HG02759 (cell line): ENCODE measurements around the gene TLX1.
"Not testable (repeated sequence)": the region's sequence is repeated elsewhere in the genome, so short reads cannot be mapped to it uniquely, and the experiment has no call there.

Source experiments
- ATAC-seq: cut with Tn5 transposase; IDR thresholded peaks from one replicate; pipeline ENCODE4 v1.9.1; 2021; ENCODE audit warnings: mild to moderate bottlenecking, moderate library complexity; ENCODE audit not compliant: unreplicated experiment

The TLX1 gene

DNA sequence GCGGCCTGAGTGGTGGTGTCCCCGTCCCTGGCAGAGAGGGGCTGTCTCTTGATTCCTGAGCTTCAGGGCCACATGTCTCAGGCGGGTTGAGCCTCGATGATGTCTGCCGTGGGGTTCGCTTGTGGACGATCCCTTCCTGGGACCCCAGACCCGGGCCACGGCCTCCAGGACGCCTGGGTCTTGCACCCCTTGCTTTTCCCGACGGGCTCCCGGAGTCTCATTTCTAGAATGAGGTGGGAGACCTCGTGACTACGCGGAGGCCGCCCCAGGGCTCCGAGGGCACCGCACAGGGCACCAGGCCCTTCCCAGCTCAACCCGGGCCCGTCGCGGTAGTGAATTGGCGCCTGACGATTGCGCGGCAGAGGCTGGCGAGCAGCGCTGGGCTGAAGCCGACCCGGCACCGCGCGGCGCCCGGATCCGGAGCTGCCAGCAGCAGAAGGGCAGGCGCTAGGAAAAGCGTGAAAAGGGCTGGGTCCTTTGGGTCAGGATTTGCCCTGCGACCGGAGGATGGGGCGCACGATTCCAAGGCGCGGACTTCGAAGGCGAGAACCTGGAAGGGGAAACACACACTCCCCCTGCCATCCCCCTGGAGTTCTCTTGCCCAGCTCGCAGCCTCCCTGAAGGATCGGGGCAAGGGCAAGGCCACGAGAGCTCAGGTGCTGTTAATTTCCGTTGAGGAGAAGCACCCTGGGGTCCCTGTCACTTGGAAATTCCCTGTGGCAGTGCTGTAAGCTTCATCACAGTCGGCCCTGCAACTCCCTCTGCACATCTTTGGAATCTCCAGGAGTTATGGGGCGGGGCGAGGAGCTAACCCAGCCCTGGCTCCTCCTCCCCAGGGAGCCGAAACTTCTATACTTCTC, 15.5 kb downstream of the TLX1 start:
- no peak for ATAC-seq

DNA sequence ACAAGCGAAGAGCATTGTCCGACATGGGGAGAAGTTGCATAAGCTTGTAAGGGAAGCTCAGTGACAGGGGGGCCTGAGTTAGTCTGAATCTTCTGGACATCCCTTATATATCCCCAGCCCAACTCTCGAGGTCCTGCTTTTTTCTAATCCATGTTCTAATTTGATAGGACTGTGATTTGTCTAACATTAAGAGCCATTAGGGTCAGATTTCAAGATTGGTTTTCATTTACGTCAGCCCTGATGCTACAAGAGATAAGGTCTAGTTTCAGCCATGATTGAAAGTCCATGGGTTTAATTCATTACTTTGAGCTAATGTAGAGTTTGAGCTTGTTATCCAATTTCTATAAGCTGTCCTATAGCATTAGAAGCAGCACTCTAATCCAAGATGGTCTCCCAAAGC, 20.3 kb downstream of the TLX1 start:
- ATAC-seq, result no peak

DNA sequence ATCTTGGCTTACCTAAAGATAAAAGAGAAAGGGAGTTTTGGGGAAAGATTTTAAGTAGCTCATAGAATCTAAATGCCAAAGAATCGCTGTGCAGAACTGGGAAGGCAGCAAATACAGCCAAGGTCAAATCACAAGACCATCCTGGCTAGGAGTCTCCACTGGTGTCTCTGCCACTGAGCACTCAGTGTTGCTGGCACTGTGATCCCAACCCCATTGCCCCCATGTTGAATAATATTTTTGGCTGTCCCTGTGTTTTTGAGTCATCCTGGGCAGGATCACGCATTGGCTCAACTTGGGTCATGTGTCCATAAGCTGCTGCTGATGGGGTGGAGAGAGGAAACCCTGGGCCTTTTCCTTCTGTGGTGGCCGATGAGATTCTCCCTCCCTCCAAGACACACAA, 21.2 kb downstream of the TLX1 start:
- no peak for ATAC-seq

DNA sequence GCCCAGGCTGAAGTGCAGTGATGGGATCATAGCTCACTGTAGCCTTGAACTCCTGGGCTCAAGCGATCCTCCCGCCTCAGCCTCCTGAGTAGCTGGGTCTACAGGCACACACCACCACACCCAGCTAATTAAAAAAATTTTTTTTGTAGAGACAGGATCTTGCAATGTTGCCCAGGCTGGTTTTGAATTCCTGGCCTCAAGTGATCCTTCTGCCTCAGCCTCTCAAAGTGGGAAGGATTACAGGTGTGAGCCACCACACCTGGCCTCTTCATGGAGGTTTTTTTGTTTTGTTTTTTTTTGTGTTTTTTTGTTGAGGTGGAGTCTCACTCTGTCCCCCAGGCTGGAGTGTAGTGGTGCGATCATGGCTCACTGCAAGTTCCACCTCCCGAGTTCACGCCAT, 23.4 kb downstream of the TLX1 start:
- not testable (repeated sequence) for ATAC-seq

DNA sequence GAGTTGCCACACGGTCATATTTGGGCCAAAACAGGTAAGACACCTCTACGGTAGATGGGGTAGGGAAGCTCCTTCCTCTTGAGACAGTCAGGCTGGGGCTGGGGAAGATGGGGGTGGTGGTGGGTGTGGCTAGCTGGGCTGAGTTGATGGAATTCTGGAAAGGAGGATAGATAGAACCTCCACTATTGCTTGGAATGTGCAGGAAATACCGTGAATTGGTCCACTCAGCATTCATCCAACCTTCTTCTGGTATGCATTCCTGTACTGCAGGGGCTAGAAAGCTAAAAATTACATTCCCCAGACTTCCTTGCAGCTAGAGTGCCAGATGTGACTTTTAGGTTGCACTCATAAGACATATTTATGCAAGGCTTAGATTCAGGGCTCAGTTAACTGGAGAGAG, 24.8 kb downstream of the TLX1 start:
- no peak for ATAC-seq

DNA sequence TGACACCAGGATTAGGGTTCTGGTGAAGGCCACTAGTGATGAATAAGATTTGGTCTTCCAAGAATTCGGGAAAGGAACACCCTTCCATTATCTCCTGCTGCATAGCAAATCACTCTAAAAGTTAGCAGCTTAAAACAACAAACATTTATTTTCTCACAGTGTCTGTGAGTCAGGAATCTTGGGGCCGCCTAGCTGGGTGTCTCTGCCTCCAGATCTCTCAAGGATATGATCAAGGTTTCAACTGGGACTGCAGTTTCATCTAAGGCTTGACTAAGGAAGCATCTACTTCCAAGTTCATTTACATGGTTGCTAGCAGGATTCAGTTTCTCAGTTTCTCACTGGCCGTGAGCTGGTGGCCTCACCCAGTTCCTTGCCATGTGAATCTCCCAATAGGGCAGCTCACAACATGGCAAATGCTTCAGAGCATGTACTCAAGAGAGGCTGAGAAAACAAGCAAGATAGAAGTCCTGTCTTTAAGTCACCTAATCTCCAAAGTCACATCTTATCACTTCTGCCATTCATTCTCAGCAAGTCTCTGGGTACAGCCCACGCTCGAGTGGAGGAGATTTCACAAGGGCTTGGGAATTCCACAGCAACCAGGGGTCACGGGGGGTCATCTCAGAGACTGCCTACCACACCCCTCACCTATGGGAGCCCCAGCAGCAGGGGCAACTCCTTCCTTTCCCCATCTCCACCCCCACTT, 26.8 kb downstream of the TLX1 start:
- no peak for ATAC-seq

DNA sequence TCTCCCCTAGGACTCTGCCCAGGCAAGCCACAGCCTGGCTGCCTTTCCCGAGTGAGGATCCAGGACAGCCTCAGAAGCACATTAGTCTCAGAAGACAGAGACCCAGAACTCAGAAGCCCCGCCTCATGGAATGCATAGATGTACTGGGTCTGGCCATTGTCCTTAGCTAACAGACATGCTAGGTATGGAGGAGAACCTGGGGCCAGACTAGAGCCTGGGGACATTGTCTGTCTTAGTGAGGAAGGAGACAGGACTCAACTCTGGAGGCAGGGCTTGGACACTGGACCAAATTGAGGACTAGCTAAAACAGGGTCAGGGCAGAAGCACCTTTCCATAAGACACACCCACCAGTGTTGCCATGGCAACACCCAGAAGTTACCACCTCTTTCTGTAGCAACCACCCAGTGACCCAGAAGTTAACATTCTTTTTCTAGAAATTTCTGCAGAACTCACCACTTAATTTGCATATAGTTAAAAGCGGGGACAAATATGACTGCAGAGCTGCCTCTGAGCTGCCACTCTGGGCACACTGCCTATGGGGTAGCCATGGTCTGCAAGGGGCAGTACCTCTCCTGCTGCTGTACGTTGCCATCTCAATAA, 27.5 kb downstream of the TLX1 start:
- ATAC-seq, result no peak

DNA sequence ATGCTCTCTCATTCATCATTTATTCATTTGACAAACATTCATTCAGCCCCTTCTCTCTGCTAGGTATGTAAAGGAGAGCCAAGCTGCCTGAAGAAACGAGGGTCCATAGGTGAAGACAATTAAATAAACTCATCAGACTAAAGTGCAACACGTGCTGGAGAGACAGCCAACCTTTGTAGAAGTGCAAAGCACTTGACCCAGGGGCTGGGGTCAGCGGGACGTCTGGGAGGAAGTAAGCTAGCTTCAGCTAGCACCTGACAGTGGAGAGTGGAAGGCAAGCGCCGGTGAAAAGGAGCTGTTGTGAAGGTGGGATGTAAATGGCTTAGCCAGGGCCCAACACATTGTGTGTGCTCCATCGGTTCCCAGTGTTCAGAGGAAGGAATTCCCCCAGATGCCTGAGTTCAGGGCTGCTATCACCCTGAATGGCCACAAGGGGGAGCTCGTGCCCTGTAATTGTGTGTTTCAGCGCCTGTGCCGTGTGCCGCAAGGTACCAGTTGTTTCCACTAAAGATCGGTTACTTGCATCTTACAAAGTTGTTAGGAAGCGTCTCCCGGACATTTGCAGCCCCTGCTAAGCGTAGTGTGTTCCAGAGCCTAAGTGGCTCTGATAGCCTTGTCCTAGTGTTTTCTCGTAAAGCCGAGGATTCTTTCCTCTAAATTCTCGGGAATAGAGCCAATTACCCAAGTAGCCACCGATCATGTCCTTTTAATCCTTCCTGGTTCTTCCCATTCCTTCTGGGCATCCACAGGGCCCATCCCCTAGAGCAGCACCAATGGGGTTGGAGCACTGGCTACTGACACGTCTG, 30.6 kb downstream of the TLX1 start:
- ATAC-seq, result no peak

DNA sequence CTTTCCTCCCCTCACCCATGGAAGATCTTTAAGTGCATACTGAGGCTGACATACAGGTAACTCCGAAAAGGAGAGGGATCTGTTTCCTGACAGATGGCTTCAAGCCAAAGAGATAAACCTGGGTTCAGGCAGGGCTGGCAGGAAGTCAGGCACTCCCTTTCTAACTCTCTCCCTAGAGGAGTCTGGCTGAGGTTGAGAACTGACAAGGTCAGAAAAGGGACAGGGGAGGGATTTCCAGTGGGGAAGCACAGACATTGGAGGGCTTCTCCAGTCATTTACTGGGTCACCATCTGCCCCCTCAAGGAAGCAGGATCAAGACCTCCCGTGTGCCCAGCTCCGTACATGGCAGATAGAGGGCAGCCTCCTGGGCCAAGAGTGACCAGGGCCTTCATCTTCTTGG, 31.6 kb downstream of the TLX1 start:
- no peak for ATAC-seq

DNA sequence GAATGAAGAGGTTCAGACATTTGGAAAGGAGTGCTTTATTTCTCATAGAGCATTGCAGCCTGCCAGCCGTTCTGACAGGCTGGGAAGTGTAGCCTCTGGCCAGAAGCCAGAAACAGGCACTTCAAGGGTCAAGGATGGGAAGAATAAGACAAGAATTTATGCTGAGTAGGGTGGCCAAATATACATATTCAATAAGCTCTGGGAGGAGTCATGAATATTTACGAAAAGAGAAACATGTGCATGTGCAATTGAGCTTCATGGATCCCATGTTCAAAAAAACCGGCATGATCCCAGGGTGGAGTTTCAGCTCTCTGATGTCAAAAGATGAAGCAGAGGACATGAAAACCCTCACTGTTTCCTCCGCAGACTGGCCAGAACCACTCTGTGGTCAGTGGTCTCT, 32.9 kb downstream of the TLX1 start:
- ATAC-seq, result no peak

DNA sequence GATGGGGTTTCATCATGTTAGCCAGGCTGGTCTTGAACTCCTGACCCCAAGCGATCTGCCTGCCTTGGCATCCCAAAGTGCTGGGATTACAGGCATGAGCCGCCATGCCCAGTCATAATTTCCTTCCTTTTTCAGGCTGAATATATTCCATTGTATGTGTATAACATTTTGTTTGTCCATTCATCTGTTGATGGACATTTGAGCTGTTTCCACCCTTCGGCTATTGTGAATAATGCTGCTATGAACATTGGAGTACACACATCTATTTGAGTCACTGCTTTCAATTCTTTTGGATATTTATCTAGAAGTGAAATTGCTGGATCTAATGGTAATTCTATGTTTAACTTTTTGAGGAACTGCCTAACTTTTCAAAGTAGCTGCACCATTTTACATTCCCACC, 34.6 kb downstream of the TLX1 start:
- ATAC-seq, result no peak

DNA sequence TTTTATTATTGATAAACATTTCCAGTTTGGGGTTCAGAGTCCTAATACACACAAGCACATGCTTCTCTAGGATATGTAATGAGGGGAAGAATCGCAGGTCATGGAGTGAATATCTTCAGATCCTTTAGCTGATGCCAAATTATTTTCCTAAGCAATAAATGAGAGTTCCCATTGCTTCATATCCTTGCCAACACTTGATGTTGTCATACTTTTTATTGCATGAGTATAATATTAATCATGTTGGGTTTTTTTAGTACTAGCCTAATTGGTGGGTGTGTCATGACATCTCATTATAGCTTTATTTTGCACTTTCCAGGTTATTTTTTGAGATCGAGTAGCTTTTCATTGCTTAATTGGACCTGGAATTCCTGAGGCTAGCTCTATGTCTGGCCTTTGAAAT, 35.3 kb downstream of the TLX1 start:
- no peak for ATAC-seq

DNA sequence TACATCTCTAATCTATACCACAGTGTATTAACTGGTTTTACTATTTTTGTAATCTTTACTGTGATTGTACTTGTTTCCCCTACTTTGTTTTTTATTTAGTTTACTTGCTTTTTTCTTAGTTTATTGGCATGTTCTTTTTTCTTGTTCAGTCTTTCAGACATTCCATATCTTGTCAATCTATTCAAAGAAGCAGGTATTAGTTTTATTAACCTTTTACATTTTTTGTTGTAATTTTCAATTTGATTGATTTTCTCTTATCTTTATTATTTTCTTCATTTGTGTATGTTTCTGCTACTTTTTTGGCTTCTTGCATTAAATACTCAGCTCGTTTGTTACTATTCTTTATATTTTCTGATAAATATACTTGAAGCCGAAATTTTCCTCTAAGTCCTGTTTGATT, 41.6 kb downstream of the TLX1 start:
- ATAC-seq, result no peak

DNA sequence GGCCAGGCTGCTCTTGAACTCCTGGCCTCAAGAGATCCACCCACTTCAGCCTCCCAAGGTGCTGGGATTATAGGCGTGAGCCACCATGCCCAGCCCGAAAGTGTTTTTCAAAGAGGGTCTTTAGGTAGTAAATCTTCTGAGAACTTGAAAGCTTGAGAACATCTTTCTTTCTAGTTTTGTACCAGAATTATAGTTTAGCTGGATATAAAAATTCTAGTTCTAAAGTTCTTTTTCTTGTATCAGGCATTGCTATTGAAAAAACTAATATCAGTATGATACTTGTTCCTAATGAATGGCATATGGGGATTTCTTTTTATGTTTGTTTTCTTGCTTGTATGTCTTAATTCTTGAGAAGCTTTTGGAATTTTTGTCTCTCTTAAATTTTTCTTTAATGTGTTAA, 43.2 kb downstream of the TLX1 start:
- no peak for ATAC-seq

DNA sequence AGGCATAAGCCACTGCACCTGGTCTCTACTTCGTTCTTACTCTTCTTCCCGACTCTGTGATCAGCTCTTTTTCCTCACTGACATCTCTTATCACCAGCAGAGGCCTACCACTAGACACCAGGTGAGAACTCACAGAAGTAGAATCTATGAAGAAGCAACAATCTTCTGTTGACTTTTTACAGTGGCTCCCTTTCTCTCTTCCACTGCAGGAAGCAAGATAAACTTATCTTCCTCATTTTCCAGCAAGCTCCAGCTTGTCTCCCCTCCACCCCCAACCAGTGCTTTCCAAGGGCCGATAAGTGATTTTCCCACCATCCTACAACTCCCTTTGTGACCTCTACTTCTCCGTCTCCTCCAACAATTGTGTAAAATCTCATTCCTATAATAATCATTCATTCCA, 45.5 kb downstream of the TLX1 start:
- no peak for ATAC-seq

DNA sequence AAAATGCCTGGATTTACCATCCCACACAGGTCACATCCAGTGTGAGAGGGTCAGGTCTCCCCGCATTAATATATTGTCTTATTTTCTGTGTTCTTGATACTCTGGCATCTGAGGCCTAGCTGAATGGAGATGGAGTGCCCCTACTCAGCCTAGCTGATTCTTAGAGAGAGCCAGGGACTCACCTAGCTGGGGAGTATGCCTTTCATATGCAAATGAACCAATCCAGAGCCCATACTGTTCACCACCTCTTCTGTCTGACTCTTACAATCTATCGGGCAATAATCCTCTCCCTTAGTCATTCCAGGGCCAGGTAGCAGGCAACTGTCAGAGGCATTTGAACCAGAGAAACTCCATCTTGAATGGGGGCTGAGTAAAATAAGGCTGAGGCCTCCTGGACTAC, 51.8 kb downstream of the TLX1 start:
- ATAC-seq, result no peak

DNA sequence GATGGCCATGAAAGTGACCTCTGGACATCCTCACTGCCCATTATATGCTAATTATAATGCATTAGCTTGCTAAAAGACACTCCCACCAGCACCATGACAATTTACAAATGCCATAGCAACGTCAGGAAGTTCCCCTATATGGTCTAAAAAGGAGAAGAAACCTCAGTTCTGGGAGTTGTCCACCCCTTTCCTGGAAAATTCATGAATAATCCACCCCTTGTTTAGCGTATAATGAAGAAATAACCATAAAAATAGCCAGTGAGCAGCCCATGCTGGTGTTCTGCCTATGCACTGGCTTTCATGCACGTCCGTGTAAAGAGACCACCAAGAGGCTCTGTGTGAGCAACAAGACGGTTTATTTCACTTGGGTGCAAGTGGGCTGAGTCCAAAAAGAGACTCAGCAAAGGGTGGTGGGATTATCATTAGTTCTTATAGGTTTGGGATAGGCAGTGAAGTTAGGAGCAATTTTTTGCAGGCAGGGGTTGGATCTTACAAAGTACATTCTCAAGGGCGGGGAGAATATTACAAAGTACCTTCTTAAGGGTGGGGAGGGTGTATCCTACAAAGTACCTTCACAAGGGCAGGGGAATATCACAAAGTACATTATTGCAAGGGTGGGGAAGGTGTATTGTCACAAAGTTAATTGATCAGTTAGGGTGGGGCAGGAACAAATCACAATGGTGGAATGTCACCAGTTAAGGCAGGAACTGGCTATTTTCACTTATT, 52.5 kb downstream of the TLX1 start:
- no peak for ATAC-seq
